BJ (cell line): ENCODE data around the gene DENND4C. TPM values are rescaled to one million over a fixed set of nuclear protein-coding genes. Genes with fewer than 3 reads are reported as not detected.

Source experiments
- CTCF ChIA-PET: fragments of 350-600 bp; formaldehyde crosslinking; extraction: SDS; loops from one replicate; lab custom pipeline; 2021; ENCODE audit warnings: antibody characterized with exemption, inconsistent platforms; lab: Yijun Ruan, JAX
- POLR2A ChIA-PET: fragments of 300-600 bp; sonication (Branson Sonifier 250); formaldehyde crosslinking; extraction: SDS; loops from one replicate; lab custom pipeline; 2021; ENCODE audit warnings: antibody characterized with exemption; lab: Charles Lee
- DNase-seq: peaks from one replicate; pipeline ENCODE4 v3.0.0-alpha.2; 2011; ENCODE audit warnings: low read depth
- H3K27me3 ChIP-seq: 2 replicates; pipeline ENCODE4 v1.6.0; 2011; ENCODE audit warnings: low read length; ENCODE audit not compliant: control insufficient read depth, insufficient read depth
- H3K36me3 ChIP-seq: 2 replicates; pipeline ENCODE4 v1.5.1; 2011; ENCODE audit warnings: low read length; ENCODE audit not compliant: control insufficient read depth, insufficient read depth
- H3K4me3 ChIP-seq: 2 replicates; pipeline ENCODE4 v1.5.1; 2011; ENCODE audit warnings: low read depth, mild to moderate bottlenecking, control low read depth, low read length
- CTCF ChIP-seq: IDR thresholded peaks from 2 replicates; pipeline ENCODE4 v1.5.1; 2011; ENCODE audit warnings: low read depth, mild to moderate bottlenecking, control low read depth, inconsistent platforms, low read length, moderate library complexity; ENCODE audit not compliant: insufficient read depth
- polyA plus RNA-seq: library from polyadenylated mRNA; depleted of rRNA; stranded (reverse); fragments of >200 nt; gene quantifications from 2 replicates; pipeline ENCODE4 v1.2.3, GENCODE V29; 2011

DENND4C gene
- polyA plus RNA-seq, 1 experiment, result 12.2 TPM

GRCh38 chr9:19298436-19299000, 68.0 kb downstream of the DENND4C start:
- Histone ChIP-seq H3K36me3 (peaks cover 3% of the 10 kb centered on the region; the same call in 1 of the 2 replicates), H3K4me3 (no peak overlapping the region), H3K27me3 (no peaks in the 10 kb centered on the region)
- ChIA-PET CTCF (no interaction called here), POLR2A (no interaction called here)
- no peak for DNase-seq
- TF ChIP-seq CTCF, result no peak

- no peak for TF ChIP-seq CTCF
- Histone ChIP-seq H3K4me3 (no peak overlapping the region), H3K36me3 (peaks cover 2% of the 10 kb centered on the region; the same call in 1 of the 2 replicates), H3K27me3 (no peaks in the 10 kb centered on the region)
- CTCF ChIA-PET, result no interaction called here
- DNase-seq, result no peak
- POLR2A ChIA-PET, result interaction anchor here (0.6 kb wide), 1 partner anchor 119 kb away, joined by 3 read pairs; no protein-coding TSS in a partner anchor
Measured at GRCh38 chr9:19303216-19303615, 72.7 kb downstream of the DENND4C start.

- ChIA-PET CTCF (no interaction called here), POLR2A (no interaction called here)
- Histone ChIP-seq H3K27me3 (no peaks in the 10 kb centered on the region), H3K36me3 (0 out of 2 replicates have a peak, but pooled peaks cover 2% of the 10 kb centered on the region), H3K4me3 (no peak overlapping the region)
- no peak for DNase-seq
- no peak for TF ChIP-seq CTCF
Measured at GRCh38 chr9:19306568-19306967, 76.1 kb downstream of the DENND4C start.

- Histone ChIP-seq H3K4me3 (no peak overlapping the region), H3K27me3 (no peaks in the 10 kb centered on the region), H3K36me3 (no peaks in the 10 kb centered on the region)
- POLR2A ChIA-PET, result no interaction called here
- CTCF ChIA-PET, result no interaction called here
- DNase-seq, result no peak
- no peak for TF ChIP-seq CTCF
Measured at GRCh38 chr9:19310246-19310645, 79.8 kb downstream of the DENND4C start.

- H3K4me3 ChIP-seq, result no peak overlapping the region
- no peaks in the 10 kb centered on the region for H3K36me3 ChIP-seq
- ChIA-PET POLR2A (no interaction called here), CTCF (no interaction called here)
- no peak for TF ChIP-seq CTCF
- DNase-seq, result no peak
- H3K27me3 ChIP-seq, result no peaks in the 10 kb centered on the region
Measured at GRCh38 chr9:19313573-19313972, 83.1 kb downstream of the DENND4C start.
